SK-N-SH treated with all-trans-retinoic acid at 6 μM for 48 hours (cell line): ENCODE results near the gene ACTN4.

ENCODE experiments used
- ARNTL ChIP-seq: fragments of 450-650 bp; formaldehyde crosslinking; IDR thresholded peaks from 2 replicates; pipeline ENCODE4 v1.5.0; 2020; ENCODE audit warnings: low read depth, mild to moderate bottlenecking, moderate library complexity, borderline replicate concordance
- CSDC2 ChIP-seq: fragments of 250-450 bp; sonication (Bioruptor Pico); IDR thresholded peaks from 2 replicates; pipeline ENCODE4 v1.5.0; 2020; ENCODE audit warnings: mild to moderate bottlenecking, moderate library complexity
- OSR1 ChIP-seq: fragments of 250-450 bp; sonication (Bioruptor Pico); IDR thresholded peaks from 2 replicates; pipeline ENCODE4 v1.8.0; 2022; ENCODE audit warnings: moderate library complexity, mild to moderate bottlenecking, inconsistent platforms
- POU6F1 ChIP-seq: fragments of 250-450 bp; sonication (Bioruptor Pico); IDR thresholded peaks from 2 replicates; pipeline ENCODE4 v1.8.0; 2021; ENCODE audit warnings: low read depth, mild to moderate bottlenecking, moderate library complexity, borderline replicate concordance
- RARB ChIP-seq: fragments of 250-450 bp; sonication (Bioruptor Pico); IDR thresholded peaks from 2 replicates; pipeline ENCODE4 v1.8.0; 2021; ENCODE audit warnings: mild to moderate bottlenecking, moderate library complexity
- TCF4 ChIP-seq: fragments of 250-450 bp; sonication (Bioruptor Pico); IDR thresholded peaks from 2 replicates; pipeline ENCODE4 v1.8.0; 2021; ENCODE audit warnings: mild to moderate bottlenecking, moderate library complexity, borderline replicate concordance
- TOX ChIP-seq: fragments of 250-450 bp; sonication (Bioruptor Pico); IDR thresholded peaks from 2 replicates; pipeline ENCODE4 v1.8.0; 2021; ENCODE audit warnings: mild to moderate bottlenecking, moderate library complexity, borderline replicate concordance
- ZFP3 ChIP-seq: fragments of 250-450 bp; sonication (Bioruptor Pico); IDR thresholded peaks from 2 replicates; pipeline ENCODE4 v1.5.0; 2020; ENCODE audit warnings: mild to moderate bottlenecking, moderate library complexity
- ZFP30 ChIP-seq: fragments of 450-650 bp; formaldehyde crosslinking; IDR thresholded peaks from 2 replicates; pipeline ENCODE4 v1.5.0; 2022; ENCODE audit warnings: mild to moderate bottlenecking, moderate library complexity
- ZNF8 ChIP-seq: fragments of 450-650 bp; formaldehyde crosslinking; IDR thresholded peaks from 2 replicates; pipeline ENCODE4 v1.5.0; 2020; ENCODE audit warnings: mild to moderate bottlenecking, moderate library complexity
- TF ChIP-seq, protein P1 (sequence below): fragments of 250-450 bp; sonication (Bioruptor Pico); IDR thresholded peaks from 2 replicates; pipeline ENCODE4 v1.5.1; 2020; ENCODE audit warnings: low read depth, mild to moderate bottlenecking, moderate library complexity

- TF ChIP-seq, protein P1, sequence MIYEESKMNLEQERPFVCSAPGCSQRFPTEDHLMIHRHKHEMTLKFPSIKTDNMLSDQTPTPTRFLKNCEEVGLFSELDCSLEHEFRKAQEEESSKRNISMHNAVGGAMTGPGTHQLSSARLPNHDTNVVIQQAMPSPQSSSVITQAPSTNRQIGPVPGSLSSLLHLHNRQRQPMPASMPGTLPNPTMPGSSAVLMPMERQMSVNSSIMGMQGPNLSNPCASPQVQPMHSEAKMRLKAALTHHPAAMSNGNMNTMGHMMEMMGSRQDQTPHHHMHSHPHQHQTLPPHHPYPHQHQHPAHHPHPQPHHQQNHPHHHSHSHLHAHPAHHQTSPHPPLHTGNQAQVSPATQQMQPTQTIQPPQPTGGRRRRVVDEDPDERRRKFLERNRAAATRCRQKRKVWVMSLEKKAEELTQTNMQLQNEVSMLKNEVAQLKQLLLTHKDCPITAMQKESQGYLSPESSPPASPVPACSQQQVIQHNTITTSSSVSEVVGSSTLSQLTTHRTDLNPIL (CRISPR knock-in tag), result no peak
- TF ChIP-seq TOX (CRISPR knock-in tag) (no peak), OSR1 (CRISPR knock-in tag) (no peak), RARB (CRISPR knock-in tag) (no peak), TCF4 (CRISPR knock-in tag) (no peak), ZFP3 (CRISPR knock-in tag) (no peak), ZFP30 (no peak), ZNF8 (CRISPR knock-in tag) (no peak), ARNTL (CRISPR knock-in tag) (no peak), POU6F1 (CRISPR knock-in tag) (no peak), CSDC2 (CRISPR knock-in tag) (no peak)
These were observed 96.2 kb downstream of the ACTN4 start for GRCh38 chr19:38743394-38744297.
